ENCODE data around the gene PRUNE2.
A peak's percentile ranks its signal among the peaks of the same experiment; 100 is the strongest.

The PRUNE2 gene

DNA sequence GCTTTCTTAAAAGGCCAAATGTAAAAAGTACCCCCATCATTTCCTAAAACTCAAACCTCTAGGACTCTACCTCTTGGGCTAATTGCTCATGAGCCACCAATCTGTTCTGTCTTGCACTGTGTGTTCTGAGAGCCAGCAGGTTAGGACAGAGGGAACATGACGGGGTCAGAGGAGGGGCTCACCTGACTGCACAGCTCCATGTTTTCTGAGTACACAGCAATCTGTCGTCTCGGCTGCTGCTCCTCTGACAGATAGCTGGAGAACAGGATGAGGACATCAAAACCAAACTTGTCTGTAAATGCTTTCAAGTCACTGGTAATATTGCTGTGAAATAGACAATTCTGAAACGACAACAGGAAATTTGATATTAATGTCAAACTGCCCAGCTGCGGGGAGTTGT lies 192.5 kb downstream of the PRUNE2 start:
- no peak overlapping the region for H3K27ac ChIP-seq
- no peak for TF ChIP-seq CTCF (conservative IDR thresholded peaks at IDR 0.05)

GRCh38 chr9:76709020-76709419 lies 196.9 kb downstream of the PRUNE2 start:
- no peak for TF ChIP-seq CTCF (conservative IDR thresholded peaks at IDR 0.05)
- H3K27ac ChIP-seq: no peak overlapping the region

GRCh38 chr9:76707510-76707909 lies 198.4 kb downstream of the PRUNE2 start:
- H3K27ac ChIP-seq: no peak overlapping the region
- no peak for TF ChIP-seq CTCF (conservative IDR thresholded peaks at IDR 0.05)

GRCh38 chr9:76704593-76705204 lies 201.2 kb downstream of the PRUNE2 start:
- no peak overlapping the region for H3K27ac ChIP-seq
- peak; percentile 66 for TF ChIP-seq CTCF (conservative IDR thresholded peaks at IDR 0.05)

DNA sequence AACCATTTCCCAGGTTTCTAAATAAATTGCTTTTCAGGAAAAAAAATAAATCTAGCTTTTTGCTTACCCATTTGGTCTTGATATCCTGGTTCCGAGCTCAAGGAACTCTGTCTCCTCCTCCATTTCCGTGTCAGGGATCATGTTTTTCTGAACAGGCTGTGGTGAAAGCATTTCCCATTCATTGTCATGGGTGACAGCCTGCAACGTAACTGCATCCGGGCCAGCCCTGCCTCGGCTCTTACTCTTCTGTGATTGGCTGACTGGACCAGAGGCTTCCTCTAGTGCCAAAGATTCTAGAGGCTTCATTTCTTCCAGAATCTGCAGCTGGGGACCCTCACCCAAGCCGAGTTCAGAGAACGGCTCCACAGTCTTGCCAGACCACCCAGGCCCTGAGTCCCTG lies 202.6 kb downstream of the PRUNE2 start:
- H3K27ac ChIP-seq: no peak overlapping the region
- no peak for TF ChIP-seq CTCF (conservative IDR thresholded peaks at IDR 0.05)

- H3K27ac ChIP-seq: no peak overlapping the region
- no peak for TF ChIP-seq CTCF (conservative IDR thresholded peaks at IDR 0.05)
These were observed 204.4 kb downstream of the PRUNE2 start for GRCh38 chr9:76701441-76702039.

DNA sequence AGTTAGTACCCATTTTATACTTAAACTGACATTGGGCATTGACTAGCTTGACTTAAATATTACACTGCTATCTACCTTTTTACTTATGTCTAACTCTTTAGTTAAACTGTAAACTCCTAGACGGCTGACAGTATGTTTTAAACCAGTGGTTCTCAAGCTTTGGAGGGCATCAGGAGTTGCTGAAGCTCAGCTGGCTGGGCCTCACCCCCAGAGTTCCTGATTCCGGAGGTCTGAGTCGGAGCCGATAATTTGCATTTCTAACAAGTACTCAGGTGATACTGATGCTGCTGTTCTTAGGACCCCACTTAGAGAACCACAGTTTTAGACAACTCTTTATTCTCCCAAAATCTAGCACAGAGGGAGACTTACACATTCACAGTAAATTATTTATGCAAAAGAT lies 205.0 kb downstream of the PRUNE2 start:
- no peak overlapping the region for H3K27ac ChIP-seq
- no peak for TF ChIP-seq CTCF (conservative IDR thresholded peaks at IDR 0.05)

All from VCaP (cell line).